Measurements from ENCODE around the gene NPPB. TPM values are rescaled to one million over a fixed set of nuclear protein-coding genes. Genes with fewer than 3 reads are reported as not detected.
A peak's percentile ranks its signal among the peaks of the same experiment; 100 is the strongest.
"Not testable (repeated sequence)": the region's sequence is repeated elsewhere in the genome, so short reads cannot be mapped to it uniquely, and the experiment has no call there.

The NPPB gene
- polyA plus RNA-seq (2012; ENCODE audit: low read depth, missing spikeins): not detected

- TF ChIP-seq SPI1 (IDR thresholded peaks at IDR 0.05; ENCODE audit: low read depth, low read length) (no peak), POU2F2 (IDR thresholded peaks at IDR 0.05; ENCODE audit: low read depth, low read length) (no peak), POLR2A (IDR thresholded peaks at IDR 0.05; ENCODE audit: low read depth, low read length) (no peak), POLR2AphosphoS5 (IDR thresholded peaks at IDR 0.05; ENCODE audit: low read depth, low read length) (no peak), PAX5 (IDR thresholded peaks at IDR 0.05; ENCODE audit: insufficient read depth, low read length, severe bottlenecking) (no peak), TAF1 (IDR thresholded peaks at IDR 0.05; ENCODE audit: low read depth, low read length) (no peak)
- FAIRE-seq (no peak), DNase-seq (ENCODE audit: insufficient read length, low spot score) (no peak)
Observed at GRCh38 chr1:11858613-11858967, at the start of gene NPPB. Gene NPPB (minus strand): TSS chr1:11858945. CDS start chr1:11858833, 112 bp downstream.

DNA sequence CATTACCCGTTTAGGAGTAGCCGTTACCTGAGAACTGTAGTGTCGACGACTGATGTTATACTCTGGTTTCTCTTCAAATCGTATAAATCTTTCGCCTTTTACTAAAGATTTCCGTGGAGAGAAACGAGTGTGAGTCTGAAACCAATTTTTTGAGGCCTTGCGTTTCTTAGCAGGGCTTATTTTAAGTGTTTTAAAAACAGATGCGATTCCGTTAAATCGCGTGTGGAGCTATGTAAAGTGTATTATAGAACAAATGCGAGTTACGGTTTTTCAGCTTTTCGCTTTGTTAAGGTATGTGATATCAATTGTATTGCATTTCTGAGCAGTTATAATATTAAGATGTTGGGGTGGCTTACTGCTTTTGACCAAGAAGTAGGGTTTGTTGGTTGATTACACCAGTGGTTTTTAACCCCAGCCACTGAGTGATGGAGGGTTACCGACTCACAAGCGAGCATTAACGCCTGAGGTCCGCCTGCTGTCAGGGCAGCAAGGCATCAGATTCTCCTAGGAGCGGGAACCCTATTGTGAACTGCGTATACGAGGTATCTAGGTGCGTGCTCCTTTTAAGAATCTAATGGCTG lies 49.4 kb upstream of the NPPB start:
- TF ChIP-seq POLR2A (IDR thresholded peaks at IDR 0.05; ENCODE audit: low read depth, low read length): peak; percentile 100
- TF ChIP-seq POU2F2 (IDR thresholded peaks at IDR 0.05; ENCODE audit: low read depth, low read length): peak; percentile 100
- TF ChIP-seq POLR2AphosphoS5 (IDR thresholded peaks at IDR 0.05; ENCODE audit: low read depth, low read length): peak; percentile 100
- no peak for TF ChIP-seq PAX5 (IDR thresholded peaks at IDR 0.05; ENCODE audit: insufficient read depth, low read length, severe bottlenecking)
- TF ChIP-seq TAF1 (IDR thresholded peaks at IDR 0.05; ENCODE audit: low read depth, low read length): peak; percentile 79; the same call in 1 of the 2 replicates
- peak; percentile 91 for FAIRE-seq
- DNase-seq (ENCODE audit: insufficient read length, low spot score): peak; percentile 47

DNA sequence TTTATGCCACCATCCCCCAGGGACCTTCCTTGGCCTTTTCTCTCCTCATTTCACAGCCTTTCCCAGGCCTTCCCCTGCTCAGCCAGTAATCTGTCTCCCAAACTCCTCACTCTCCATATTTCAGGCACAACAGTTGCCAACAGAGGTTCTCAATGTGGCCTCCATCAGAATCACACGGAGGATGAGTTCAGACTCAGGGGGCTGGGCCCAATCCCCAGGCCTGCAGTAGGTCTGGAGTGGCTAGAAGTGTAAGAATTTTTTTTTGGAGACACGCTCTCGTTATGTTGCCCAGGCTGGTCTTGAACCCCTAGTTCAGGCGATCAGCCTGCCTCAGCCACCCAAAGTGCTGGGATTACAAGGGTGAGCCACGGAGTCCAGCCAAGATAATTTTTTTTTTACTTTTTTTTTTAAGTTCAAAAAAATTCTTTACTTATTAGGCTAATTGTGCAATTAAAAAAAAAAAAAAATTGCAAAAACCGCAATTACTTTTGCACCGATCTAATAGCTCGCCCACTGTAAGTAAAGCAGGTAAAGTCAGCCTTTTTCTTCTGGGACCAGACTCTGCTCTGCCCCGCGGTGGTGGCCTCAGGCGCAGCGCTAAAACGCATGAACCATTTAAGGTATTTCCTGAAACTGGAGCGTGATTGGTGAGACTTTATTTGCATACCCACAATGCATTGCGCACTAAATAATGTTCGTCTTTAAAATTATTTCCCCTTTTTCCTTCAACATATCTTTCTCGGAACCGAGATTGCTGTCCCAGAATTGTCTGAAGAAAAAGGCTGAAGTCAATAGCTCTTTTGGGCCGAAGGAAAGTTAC lies 48.7 kb upstream of the NPPB start:
- FAIRE-seq: peak; percentile 94
- TF ChIP-seq POLR2A (IDR thresholded peaks at IDR 0.05; ENCODE audit: low read depth, low read length): no peak
- TF ChIP-seq POU2F2 (IDR thresholded peaks at IDR 0.05; ENCODE audit: low read depth, low read length): peak; percentile 85; the same call in 1 of the 2 replicates
- peak; percentile 74 for DNase-seq (ENCODE audit: insufficient read length, low spot score)

GRCh38 chr1:11906870-11907269 lies 48.1 kb upstream of the NPPB start:
- TF ChIP-seq POLR2A (IDR thresholded peaks at IDR 0.05; ENCODE audit: low read depth, low read length): no peak
- TF ChIP-seq TAF1 (IDR thresholded peaks at IDR 0.05; ENCODE audit: low read depth, low read length): no peak
- no peak for TF ChIP-seq SPI1 (IDR thresholded peaks at IDR 0.05; ENCODE audit: low read depth, low read length)
- no peak for TF ChIP-seq PAX5 (IDR thresholded peaks at IDR 0.05; ENCODE audit: insufficient read depth, low read length, severe bottlenecking)
- TF ChIP-seq POLR2AphosphoS5 (IDR thresholded peaks at IDR 0.05; ENCODE audit: low read depth, low read length): no peak
- no peak for TF ChIP-seq POU2F2 (IDR thresholded peaks at IDR 0.05; ENCODE audit: low read depth, low read length)
- DNase-seq (ENCODE audit: insufficient read length, low spot score) (no peak), FAIRE-seq (no peak)

- FAIRE-seq: no peak
- TF ChIP-seq TAF1 (IDR thresholded peaks at IDR 0.05; ENCODE audit: low read depth, low read length) (no peak), POLR2AphosphoS5 (IDR thresholded peaks at IDR 0.05; ENCODE audit: low read depth, low read length) (no peak), POLR2A (IDR thresholded peaks at IDR 0.05; ENCODE audit: low read depth, low read length) (no peak), SPI1 (IDR thresholded peaks at IDR 0.05; ENCODE audit: low read depth, low read length) (no peak), POU2F2 (IDR thresholded peaks at IDR 0.05; ENCODE audit: low read depth, low read length) (no peak), PAX5 (IDR thresholded peaks at IDR 0.05; ENCODE audit: insufficient read depth, low read length, severe bottlenecking) (no peak)
- DNase-seq (ENCODE audit: insufficient read length, low spot score): no peak
Observed at GRCh38 chr1:11904978-11905377, 46.2 kb upstream of the NPPB start.

DNA sequence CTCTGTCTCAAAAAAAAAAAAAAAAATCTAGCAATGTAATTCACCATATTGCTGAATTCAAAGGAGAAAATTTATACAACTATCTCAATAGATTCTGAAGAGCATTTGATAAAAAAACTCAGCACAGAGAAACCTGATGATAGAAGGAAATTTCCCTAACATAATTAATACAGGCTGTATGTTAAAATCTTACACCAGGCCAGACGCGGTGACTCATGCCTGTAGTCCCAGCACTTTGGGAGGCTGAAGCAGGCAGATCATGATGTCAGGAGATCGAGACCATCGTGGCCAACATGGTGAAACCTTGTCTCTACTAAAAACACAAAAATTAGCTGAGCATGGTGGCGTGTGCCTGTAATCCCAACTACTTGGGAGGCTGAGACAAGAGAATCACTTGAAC lies 45.4 kb upstream of the NPPB start:
- not testable (repeated sequence) for DNase-seq (ENCODE audit: insufficient read length, low spot score); FAIRE-seq

DNA sequence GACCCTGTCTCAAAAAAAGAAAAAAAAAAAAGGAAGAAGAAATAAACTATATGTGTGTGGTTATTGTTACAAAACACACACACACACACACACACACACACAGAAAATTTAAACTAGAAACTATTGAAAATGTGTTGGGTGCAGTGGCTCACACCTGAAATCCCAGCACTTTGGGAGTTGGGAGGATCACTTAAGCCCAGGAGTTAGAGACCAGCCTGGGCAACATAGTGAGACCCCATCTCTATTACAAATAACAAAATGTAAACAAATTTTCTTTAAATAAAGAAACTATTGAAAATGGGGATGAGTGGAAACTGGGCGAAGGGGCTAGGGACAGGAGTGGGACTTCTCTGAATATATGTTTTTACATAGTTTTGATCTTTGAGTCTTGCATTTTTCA lies 44.5 kb upstream of the NPPB start:
- no peak for TF ChIP-seq POLR2A (IDR thresholded peaks at IDR 0.05; ENCODE audit: low read depth, low read length)
- no peak for TF ChIP-seq TAF1 (IDR thresholded peaks at IDR 0.05; ENCODE audit: low read depth, low read length)
- TF ChIP-seq PAX5 (IDR thresholded peaks at IDR 0.05; ENCODE audit: insufficient read depth, low read length, severe bottlenecking): no peak
- TF ChIP-seq POLR2AphosphoS5 (IDR thresholded peaks at IDR 0.05; ENCODE audit: low read depth, low read length): no peak
- TF ChIP-seq SPI1 (IDR thresholded peaks at IDR 0.05; ENCODE audit: low read depth, low read length): no peak
- TF ChIP-seq POU2F2 (IDR thresholded peaks at IDR 0.05; ENCODE audit: low read depth, low read length): no peak
- DNase-seq (ENCODE audit: insufficient read length, low spot score): no peak
- no peak for FAIRE-seq

DNA sequence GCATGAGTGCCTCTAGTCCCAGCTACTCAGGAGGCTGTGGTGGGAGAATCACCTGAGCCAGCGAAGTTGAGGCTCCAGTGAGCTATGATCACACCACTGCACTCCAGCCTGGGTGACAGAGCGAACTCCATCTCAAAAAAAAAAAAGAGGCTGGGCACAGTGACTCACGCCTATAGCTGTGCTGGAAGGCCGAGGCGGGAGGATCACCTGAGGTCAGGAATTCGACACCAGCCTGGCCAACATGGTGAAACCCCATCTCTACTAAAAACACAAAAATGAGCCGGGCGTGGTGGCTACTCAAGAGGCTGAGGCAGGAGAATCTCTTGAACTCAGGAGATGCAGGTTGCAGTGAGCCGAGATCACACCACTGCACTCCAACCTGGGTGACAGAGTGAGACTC lies 42.7 kb upstream of the NPPB start:
- not testable (repeated sequence) for FAIRE-seq; DNase-seq (ENCODE audit: insufficient read length, low spot score)

- DNase-seq (ENCODE audit: insufficient read length, low spot score): no peak
- no peak for TF ChIP-seq PAX5 (IDR thresholded peaks at IDR 0.05; ENCODE audit: insufficient read depth, low read length, severe bottlenecking)
- no peak for TF ChIP-seq POLR2A (IDR thresholded peaks at IDR 0.05; ENCODE audit: low read depth, low read length)
- TF ChIP-seq POLR2AphosphoS5 (IDR thresholded peaks at IDR 0.05; ENCODE audit: low read depth, low read length): no peak
- no peak for TF ChIP-seq TAF1 (IDR thresholded peaks at IDR 0.05; ENCODE audit: low read depth, low read length)
- no peak for TF ChIP-seq POU2F2 (IDR thresholded peaks at IDR 0.05; ENCODE audit: low read depth, low read length)
- no peak for TF ChIP-seq SPI1 (IDR thresholded peaks at IDR 0.05; ENCODE audit: low read depth, low read length)
- FAIRE-seq: no peak
Observed at GRCh38 chr1:11898831-11899467, 40.2 kb upstream of the NPPB start.
